ENCODE data around the gene RFX4. TPM values are rescaled to one million over a fixed set of nuclear protein-coding genes. Genes with fewer than 3 reads are reported as not detected.

Gene RFX4
- total and polyA plus RNA-seq, 2 of the 13 experiments (the other 11 are each of a cell fraction or from before 2014, with no cell fraction given) = not detected

DNA sequence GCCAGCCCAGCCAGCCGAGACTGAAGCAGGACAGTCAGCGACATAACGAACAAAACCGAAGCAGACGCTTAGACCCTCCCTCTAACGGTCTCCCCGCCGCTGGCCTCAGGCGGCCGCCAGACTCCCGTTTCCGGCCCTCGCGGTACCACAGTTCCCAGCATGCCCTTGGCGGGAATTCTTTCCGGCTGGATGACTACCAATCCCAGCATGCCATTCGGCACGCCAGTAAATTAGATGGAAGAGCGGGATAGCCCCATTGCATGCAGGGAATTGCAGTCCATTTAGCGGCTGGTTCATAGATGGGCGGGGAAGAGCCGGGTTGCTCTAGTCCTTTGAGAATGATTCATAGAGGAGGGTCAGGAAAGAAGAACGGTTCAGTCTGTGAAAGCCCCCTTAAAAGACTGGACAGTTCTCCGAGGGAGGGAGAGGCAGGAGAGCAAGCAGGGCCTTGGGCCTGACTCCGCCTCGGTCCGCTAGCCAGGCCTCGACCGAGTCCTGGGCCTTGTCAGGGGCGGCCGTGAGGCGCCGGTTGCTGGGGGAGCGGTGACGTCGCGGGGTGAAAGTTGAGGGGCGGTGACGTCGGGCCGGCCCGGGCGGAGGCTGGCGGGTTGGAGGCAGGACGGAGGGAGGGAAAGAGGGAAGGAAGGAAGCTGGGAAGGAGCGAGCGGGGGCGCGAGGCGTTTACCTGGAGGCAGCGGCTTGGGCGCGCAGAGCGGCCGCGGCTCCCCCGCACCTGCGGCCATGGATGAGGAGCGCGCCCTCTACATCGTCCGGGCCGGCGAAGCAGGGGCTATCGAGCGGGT lies 191.4 kb downstream of the RFX4 start, which contains the start of gene RIC8B (continued):
- TF ChIP-seq AFF4 (CRISPR knock-in tag; IDR thresholded peaks at IDR 0.05) (no peak), TBL1XR1 (IDR thresholded peaks at IDR 0.05; ENCODE audit: borderline replicate concordance, low read length, partially characterized antibody) (peak; percentile 58), NAIF1 (CRISPR knock-in tag; IDR thresholded peaks at IDR 0.05; ENCODE audit: borderline replicate concordance) (0 out of 2 replicates have a peak, but pooled peaks have one; percentile 34), ZNF616 (CRISPR knock-in tag; IDR thresholded peaks at IDR 0.05; ENCODE audit: low read depth) (no peak; the same call in 1 of the 2 replicates), TSC22D2 (CRISPR knock-in tag; IDR thresholded peaks at IDR 0.05; ENCODE audit: borderline replicate concordance) (peak; percentile 29; the same call in 1 of the 2 replicates), MTA3 (CRISPR knock-in tag; IDR thresholded peaks at IDR 0.05) (no peak), ZC3H13 (CRISPR knock-in tag; IDR thresholded peaks at IDR 0.05) (peak; percentile 88; the same call in 1 of the 2 replicates), PITX1 (CRISPR knock-in tag; IDR thresholded peaks at IDR 0.05) (peak; percentile 52; the same call in 1 of the 2 replicates), ZNF878 (CRISPR knock-in tag; IDR thresholded peaks at IDR 0.05) (peak; percentile 73), RCOR2 (CRISPR knock-in tag; IDR thresholded peaks at IDR 0.05) (peak; percentile 19; the same call in 1 of the 2 replicates), PRPF4 (IDR thresholded peaks at IDR 0.05; ENCODE audit: low read depth, low read length, poor library complexity, severe bottlenecking) (no peak)
- TF ChIP-seq, protein P1, sequence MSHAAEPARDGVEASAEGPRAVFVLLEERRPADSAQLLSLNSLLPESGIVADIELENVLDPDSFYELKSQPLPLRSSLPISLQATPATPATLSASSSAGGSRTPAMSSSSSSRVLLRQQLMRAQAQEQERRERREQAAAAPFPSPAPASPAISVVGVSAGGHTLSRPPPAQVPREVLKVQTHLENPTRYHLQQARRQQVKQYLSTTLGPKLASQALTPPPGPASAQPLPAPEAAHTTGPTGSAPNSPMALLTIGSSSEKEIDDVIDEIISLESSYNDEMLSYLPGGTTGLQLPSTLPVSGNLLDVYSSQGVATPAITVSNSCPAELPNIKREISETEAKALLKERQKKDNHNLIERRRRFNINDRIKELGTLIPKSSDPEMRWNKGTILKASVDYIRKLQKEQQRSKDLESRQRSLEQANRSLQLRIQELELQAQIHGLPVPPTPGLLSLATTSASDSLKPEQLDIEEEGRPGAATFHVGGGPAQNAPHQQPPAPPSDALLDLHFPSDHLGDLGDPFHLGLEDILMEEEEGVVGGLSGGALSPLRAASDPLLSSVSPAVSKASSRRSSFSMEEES (CRISPR knock-in tag; IDR thresholded peaks at IDR 0.05) = no peak; the same call in 1 of the 2 replicates
- TF ChIP-seq, protein P2, sequence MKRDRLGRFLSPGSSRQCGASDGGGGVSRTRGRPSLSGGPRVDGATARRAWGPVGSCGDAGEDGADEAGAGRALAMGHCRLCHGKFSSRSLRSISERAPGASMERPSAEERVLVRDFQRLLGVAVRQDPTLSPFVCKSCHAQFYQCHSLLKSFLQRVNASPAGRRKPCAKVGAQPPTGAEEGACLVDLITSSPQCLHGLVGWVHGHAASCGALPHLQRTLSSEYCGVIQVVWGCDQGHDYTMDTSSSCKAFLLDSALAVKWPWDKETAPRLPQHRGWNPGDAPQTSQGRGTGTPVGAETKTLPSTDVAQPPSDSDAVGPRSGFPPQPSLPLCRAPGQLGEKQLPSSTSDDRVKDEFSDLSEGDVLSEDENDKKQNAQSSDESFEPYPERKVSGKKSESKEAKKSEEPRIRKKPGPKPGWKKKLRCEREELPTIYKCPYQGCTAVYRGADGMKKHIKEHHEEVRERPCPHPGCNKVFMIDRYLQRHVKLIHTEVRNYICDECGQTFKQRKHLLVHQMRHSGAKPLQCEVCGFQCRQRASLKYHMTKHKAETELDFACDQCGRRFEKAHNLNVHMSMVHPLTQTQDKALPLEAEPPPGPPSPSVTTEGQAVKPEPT (CRISPR knock-in tag; IDR thresholded peaks at IDR 0.05; ENCODE audit: low read depth) = no peak
- TF ChIP-seq, protein P3, sequence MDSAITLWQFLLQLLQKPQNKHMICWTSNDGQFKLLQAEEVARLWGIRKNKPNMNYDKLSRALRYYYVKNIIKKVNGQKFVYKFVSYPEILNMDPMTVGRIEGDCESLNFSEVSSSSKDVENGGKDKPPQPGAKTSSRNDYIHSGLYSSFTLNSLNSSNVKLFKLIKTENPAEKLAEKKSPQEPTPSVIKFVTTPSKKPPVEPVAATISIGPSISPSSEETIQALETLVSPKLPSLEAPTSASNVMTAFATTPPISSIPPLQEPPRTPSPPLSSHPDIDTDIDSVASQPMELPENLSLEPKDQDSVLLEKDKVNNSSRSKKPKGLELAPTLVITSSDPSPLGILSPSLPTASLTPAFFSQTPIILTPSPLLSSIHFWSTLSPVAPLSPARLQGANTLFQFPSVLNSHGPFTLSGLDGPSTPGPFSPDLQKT (CRISPR knock-in tag; IDR thresholded peaks at IDR 0.05; ENCODE audit: borderline replicate concordance) = peak; percentile 87; the same call in 1 of the 2 replicates
- TF ChIP-seq, protein P4, sequence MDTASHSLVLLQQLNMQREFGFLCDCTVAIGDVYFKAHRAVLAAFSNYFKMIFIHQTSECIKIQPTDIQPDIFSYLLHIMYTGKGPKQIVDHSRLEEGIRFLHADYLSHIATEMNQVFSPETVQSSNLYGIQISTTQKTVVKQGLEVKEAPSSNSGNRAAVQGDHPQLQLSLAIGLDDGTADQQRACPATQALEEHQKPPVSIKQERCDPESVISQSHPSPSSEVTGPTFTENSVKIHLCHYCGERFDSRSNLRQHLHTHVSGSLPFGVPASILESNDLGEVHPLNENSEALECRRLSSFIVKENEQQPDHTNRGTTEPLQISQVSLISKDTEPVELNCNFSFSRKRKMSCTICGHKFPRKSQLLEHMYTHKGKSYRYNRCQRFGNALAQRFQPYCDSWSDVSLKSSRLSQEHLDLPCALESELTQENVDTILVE (CRISPR knock-in tag; IDR thresholded peaks at IDR 0.05) = peak; percentile 88
